K562 (cell line): ENCODE results near the gene PTPRB. TPM values are rescaled to one million over a fixed set of nuclear protein-coding genes. Genes with fewer than 3 reads are reported as not detected.

ENCODE experiments used
- ESRRB ChIP-seq: fragments of 250-450 bp; sonication (Bioruptor Pico); IDR thresholded peaks from 2 replicates; pipeline ENCODE4 v1.5.0; 2020; ENCODE audit warnings: mild to moderate bottlenecking, moderate library complexity, borderline replicate concordance
- HEY1 ChIP-seq: fragments of 250-450 bp; sonication (Bioruptor Pico); IDR thresholded peaks from 2 replicates; pipeline ENCODE4 v1.5.0; 2020; ENCODE audit warnings: mild to moderate bottlenecking, moderate library complexity, borderline replicate concordance
- MYNN ChIP-seq, 2 experiments: sonication (generic); formaldehyde crosslinking in 1 of 2; IDR thresholded peaks; 2 replicates each; pipeline versions ENCODE4 v1.5.0 to v1.6.1; 2016 to 2020; ENCODE audit warnings: antibody characterized with exemption in 1 of 2, missing genetic modification reagents in 1 of 2
- RBBP5 ChIP-seq: fragments of 200-600 bp; sonication (generic); IDR thresholded peaks from 2 replicates; pipeline ENCODE4 v1.6.1; 2012; ENCODE audit warnings: borderline replicate concordance, mild to moderate bottlenecking, low read length, control low read depth, inconsistent platforms; ENCODE audit not compliant: insufficient read depth, poor library complexity, severe bottlenecking
- SLC30A9 ChIP-seq: fragments of 250-450 bp; sonication (Bioruptor Pico); IDR thresholded peaks from 2 replicates; pipeline ENCODE4 v1.8.0; 2022; ENCODE audit warnings: mild to moderate bottlenecking, moderate library complexity
- TAF9B ChIP-seq: fragments of 450-650 bp; IDR thresholded peaks from 2 replicates; pipeline ENCODE4 v1.6.1; 2018; ENCODE audit warnings: mild to moderate bottlenecking; ENCODE audit not compliant: partially characterized antibody
- U2AF1 ChIP-seq: fragments of 200-400 bp; formaldehyde crosslinking; optimal IDR thresholded peaks from 2 replicates; pipeline ENCODE3; 2017; ENCODE audit warnings: mild to moderate bottlenecking, low read depth, low read length, moderate library complexity
- ZNF41 ChIP-seq: fragments of 250-450 bp; sonication (Bioruptor Pico); conservative IDR thresholded peaks from 2 replicates; pipeline ENCODE4 v1.4.0; 2020; ENCODE audit warnings: mild to moderate bottlenecking
- ZNF699 ChIP-seq: fragments of 250-450 bp; sonication (Bioruptor Pico); IDR thresholded peaks from 2 replicates; pipeline ENCODE4 v1.8.0; 2021; ENCODE audit warnings: mild to moderate bottlenecking, moderate library complexity; ENCODE audit not compliant: insufficient replicate concordance
- ZNF707 ChIP-seq: fragments of 250-450 bp; sonication (Bioruptor Pico); conservative IDR thresholded peaks from 2 replicates; pipeline ENCODE4 v1.8.0; 2022; ENCODE audit warnings: inconsistent platforms, mild to moderate bottlenecking, moderate library complexity
- polyA plus RNA-seq, 8 experiments: library from polyadenylated mRNA; depleted of rRNA in 4 of 8; stranded (reverse) in 5 of 8; unstranded in 3 of 8; fragments of >200 nt; fragmentation: Nextera tagmentation in 2 of 8; fragmentation: Illumina TruSeq in 1 of 8; extraction: Ambion mirVana in 2 of 8; extraction: Trizol in 1 of 8; gene quantifications; 2 replicates each; pipeline versions ENCODE4 v1.2.1 to v1.2.3, GENCODE V29; 2011 to 2014; ENCODE audit warnings: inconsistent platforms in 1 of 8, missing spikeins in 1 of 8
- total RNA-seq, 7 experiments: library from RNA; depleted of rRNA in 6 of 7; stranded (reverse); fragments of >200 nt in 6 of 7; fragmentation: Illumina TruSeq in 2 of 7; extraction: Trizol in 2 of 7; gene quantifications; 2 replicates each; pipeline versions ENCODE4 v1.2.1 to v1.2.3, GENCODE V29; 2011 to 2021; ENCODE audit warnings: low replicate concordance in 1 of 7
- TF ChIP-seq, protein P1 (sequence below): IDR thresholded peaks from 2 replicates; pipeline ENCODE4 v1.6.1; 2011; ENCODE audit not compliant: insufficient read length; ENCODE audit errors: extremely low read depth
- TF ChIP-seq, protein P2 (sequence below), 2 experiments: fragments of 450-650 bp; IDR thresholded peaks; 2 replicates each; pipeline ENCODE4 v1.6.1; 2018; ENCODE audit warnings: mild to moderate bottlenecking in 2 of 2, low read depth in 1 of 2; ENCODE audit not compliant: partially characterized antibody in 2 of 2
- TF ChIP-seq, protein P3 (sequence below): fragments of 450-650 bp; conservative IDR thresholded peaks from 2 replicates; pipeline ENCODE4 v1.6.1; 2016; ENCODE audit warnings: missing genetic modification characterization, low read depth, mild to moderate bottlenecking, control low read depth, missing compliant biosample characterization

PTPRB gene
- total and polyA plus RNA-seq, 9 of the 15 experiments (the other 6 are each of a cell fraction or from before 2014, with no cell fraction given) = 0.46 to 5.9 (median 3.1) TPM

DNA sequence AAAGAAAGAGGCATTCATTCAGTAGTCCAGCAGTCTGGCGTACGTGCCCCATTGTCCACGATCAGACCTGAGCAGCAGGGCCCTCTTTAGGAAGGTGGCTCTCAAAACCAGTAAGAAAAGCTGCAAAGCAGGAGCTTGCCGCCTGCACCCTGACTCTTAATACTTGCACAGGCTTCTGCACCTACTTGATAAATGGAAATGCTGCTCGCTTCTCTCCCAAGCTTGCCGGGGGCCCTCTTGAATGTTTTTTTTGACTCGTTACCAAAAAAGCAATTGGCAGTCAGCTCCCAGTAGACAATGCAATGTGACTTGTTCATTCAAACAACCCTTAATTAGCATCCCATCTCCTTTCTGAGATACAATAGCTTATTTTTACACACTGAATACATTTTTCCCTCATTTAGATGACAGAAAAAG lies 27.2 kb upstream of the PTPRB start (continued):
- TF ChIP-seq MYNN (IDR thresholded peaks at IDR 0.05) (no peak), MYNN (CRISPR knock-in tag; IDR thresholded peaks at IDR 0.05) (no peak), HEY1 (CRISPR knock-in tag) (no peak), TAF9B (no peak), ZNF707 (CRISPR knock-in tag) (no peak), U2AF1 (no peak), ZNF699 (no peak), ZNF41 (CRISPR knock-in tag) (no peak), ESRRB (CRISPR knock-in tag) (no peak), RBBP5 (peak; percentile 38), SLC30A9 (CRISPR knock-in tag) (no peak)
- TF ChIP-seq, protein P1, sequence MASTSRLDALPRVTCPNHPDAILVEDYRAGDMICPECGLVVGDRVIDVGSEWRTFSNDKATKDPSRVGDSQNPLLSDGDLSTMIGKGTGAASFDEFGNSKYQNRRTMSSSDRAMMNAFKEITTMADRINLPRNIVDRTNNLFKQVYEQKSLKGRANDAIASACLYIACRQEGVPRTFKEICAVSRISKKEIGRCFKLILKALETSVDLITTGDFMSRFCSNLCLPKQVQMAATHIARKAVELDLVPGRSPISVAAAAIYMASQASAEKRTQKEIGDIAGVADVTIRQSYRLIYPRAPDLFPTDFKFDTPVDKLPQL = no peak
- TF ChIP-seq, protein P2, sequence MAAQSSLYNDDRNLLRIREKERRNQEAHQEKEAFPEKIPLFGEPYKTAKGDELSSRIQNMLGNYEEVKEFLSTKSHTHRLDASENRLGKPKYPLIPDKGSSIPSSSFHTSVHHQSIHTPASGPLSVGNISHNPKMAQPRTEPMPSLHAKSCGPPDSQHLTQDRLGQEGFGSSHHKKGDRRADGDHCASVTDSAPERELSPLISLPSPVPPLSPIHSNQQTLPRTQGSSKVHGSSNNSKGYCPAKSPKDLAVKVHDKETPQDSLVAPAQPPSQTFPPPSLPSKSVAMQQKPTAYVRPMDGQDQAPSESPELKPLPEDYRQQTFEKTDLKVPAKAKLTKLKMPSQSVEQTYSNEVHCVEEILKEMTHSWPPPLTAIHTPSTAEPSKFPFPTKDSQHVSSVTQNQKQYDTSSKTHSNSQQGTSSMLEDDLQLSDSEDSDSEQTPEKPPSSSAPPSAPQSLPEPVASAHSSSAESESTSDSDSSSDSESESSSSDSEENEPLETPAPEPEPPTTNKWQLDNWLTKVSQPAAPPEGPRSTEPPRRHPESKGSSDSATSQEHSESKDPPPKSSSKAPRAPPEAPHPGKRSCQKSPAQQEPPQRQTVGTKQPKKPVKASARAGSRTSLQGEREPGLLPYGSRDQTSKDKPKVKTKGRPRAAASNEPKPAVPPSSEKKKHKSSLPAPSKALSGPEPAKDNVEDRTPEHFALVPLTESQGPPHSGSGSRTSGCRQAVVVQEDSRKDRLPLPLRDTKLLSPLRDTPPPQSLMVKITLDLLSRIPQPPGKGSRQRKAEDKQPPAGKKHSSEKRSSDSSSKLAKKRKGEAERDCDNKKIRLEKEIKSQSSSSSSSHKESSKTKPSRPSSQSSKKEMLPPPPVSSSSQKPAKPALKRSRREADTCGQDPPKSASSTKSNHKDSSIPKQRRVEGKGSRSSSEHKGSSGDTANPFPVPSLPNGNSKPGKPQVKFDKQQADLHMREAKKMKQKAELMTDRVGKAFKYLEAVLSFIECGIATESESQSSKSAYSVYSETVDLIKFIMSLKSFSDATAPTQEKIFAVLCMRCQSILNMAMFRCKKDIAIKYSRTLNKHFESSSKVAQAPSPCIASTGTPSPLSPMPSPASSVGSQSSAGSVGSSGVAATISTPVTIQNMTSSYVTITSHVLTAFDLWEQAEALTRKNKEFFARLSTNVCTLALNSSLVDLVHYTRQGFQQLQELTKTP (IDR thresholded peaks at IDR 0.05; ENCODE audit: low read depth in 1 of 2, partially characterized antibody in 2 of 2) = peak in 1 of 2 experiments; percentile 9
- TF ChIP-seq, protein P3, sequence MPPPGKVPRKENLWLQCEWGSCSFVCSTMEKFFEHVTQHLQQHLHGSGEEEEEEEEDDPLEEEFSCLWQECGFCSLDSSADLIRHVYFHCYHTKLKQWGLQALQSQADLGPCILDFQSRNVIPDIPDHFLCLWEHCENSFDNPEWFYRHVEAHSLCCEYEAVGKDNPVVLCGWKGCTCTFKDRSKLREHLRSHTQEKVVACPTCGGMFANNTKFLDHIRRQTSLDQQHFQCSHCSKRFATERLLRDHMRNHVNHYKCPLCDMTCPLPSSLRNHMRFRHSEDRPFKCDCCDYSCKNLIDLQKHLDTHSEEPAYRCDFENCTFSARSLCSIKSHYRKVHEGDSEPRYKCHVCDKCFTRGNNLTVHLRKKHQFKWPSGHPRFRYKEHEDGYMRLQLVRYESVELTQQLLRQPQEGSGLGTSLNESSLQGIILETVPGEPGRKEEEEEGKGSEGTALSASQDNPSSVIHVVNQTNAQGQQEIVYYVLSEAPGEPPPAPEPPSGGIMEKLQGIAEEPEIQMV (tag) = no peak
- TF ChIP-seq, all 486 proteins: peak for 15
